GM23248 (cell line): ENCODE data around the gene MARCHF3.

Experiments used
- EZH2 ChIP-seq: fragments of 200-600 bp; sonication (generic); IDR thresholded peaks from 2 replicates; pipeline ENCODE4 v1.6.1; 2018; ENCODE audit warnings: antibody characterized with exemption, mild to moderate bottlenecking; ENCODE audit not compliant: insufficient read depth, poor library complexity, severe bottlenecking
- EZH2phosphoT487 ChIP-seq: fragments of 200-600 bp; sonication (generic); IDR thresholded peaks from 2 replicates; pipeline ENCODE4 v1.6.1; 2018; ENCODE audit warnings: antibody characterized with exemption, moderate library complexity, mild to moderate bottlenecking, low read depth; ENCODE audit not compliant: insufficient read depth

GRCh38 chr5:126984632-126985031, 45.7 kb downstream of the MARCHF3 start:
- no peak for TF ChIP-seq EZH2phosphoT487
- TF ChIP-seq EZH2, result no peak
